HFFc6 (cell line): Measurements from ENCODE around the gene DNAJB5. TPM values are rescaled to one million over a fixed set of nuclear protein-coding genes. Genes with fewer than 3 reads are reported as not detected.
A peak's percentile ranks its signal among the peaks of the same experiment; 100 is the strongest.
"Not testable (repeated sequence)": the region's sequence is repeated elsewhere in the genome, so short reads cannot be mapped to it uniquely, and the experiment has no call there.

ENCODE experiments used
- DNase-seq: peaks from one replicate; pipeline ENCODE4 v3.0.0-alpha.2; 2018
- H3K27ac Mint-ChIP-seq: 2 replicates; pipeline ENCODE4 v1.8.0; 2020; ENCODE audit warnings: mild to moderate bottlenecking, mixed read lengths
- H3K27me3 Mint-ChIP-seq: 2 replicates; pipeline ENCODE4 v1.8.0; 2021; ENCODE audit warnings: mild to moderate bottlenecking, moderate library complexity, mixed read lengths; ENCODE audit not compliant: insufficient read depth
- H3K36me3 Mint-ChIP-seq: 2 replicates; pipeline ENCODE4 v1.8.0; 2021; ENCODE audit warnings: low read depth, mixed read lengths
- H3K4me1 Mint-ChIP-seq: 2 replicates; pipeline ENCODE4 v1.8.0; 2020; ENCODE audit warnings: low read depth, mixed read lengths
- H3K4me3 Mint-ChIP-seq: 2 replicates; pipeline ENCODE4 v1.8.0; 2020; ENCODE audit warnings: mild to moderate bottlenecking, moderate library complexity, mixed read lengths
- H3K9me3 Mint-ChIP-seq: 2 replicates; pipeline ENCODE4 v1.8.0; 2020; ENCODE audit warnings: mild to moderate bottlenecking, mixed read lengths
- total RNA-seq, 6 experiments: library from RNA; stranded (reverse); fragmentation: NEBNext Ultra II Directional; extraction: Animal tissue kit (Norgen Biotek cat#: 25700); gene quantifications; 2 replicates in 1 of 6; 3 replicates in 5 of 6; pipeline ENCODE4 v1.2.3, GENCODE V29; 2021
- TF ChIP-seq, protein P1 (sequence below): fragments of 200-600 bp; sonication (generic); IDR thresholded peaks from 2 replicates; pipeline ENCODE4 v1.5.0; 2021; ENCODE audit warnings: antibody characterized with exemption, mild to moderate bottlenecking

The DNAJB5 gene
- total RNA-seq, 6 experiments from 2014 or later, result 12.2 to 19.9 (median 16.3) TPM

DNA sequence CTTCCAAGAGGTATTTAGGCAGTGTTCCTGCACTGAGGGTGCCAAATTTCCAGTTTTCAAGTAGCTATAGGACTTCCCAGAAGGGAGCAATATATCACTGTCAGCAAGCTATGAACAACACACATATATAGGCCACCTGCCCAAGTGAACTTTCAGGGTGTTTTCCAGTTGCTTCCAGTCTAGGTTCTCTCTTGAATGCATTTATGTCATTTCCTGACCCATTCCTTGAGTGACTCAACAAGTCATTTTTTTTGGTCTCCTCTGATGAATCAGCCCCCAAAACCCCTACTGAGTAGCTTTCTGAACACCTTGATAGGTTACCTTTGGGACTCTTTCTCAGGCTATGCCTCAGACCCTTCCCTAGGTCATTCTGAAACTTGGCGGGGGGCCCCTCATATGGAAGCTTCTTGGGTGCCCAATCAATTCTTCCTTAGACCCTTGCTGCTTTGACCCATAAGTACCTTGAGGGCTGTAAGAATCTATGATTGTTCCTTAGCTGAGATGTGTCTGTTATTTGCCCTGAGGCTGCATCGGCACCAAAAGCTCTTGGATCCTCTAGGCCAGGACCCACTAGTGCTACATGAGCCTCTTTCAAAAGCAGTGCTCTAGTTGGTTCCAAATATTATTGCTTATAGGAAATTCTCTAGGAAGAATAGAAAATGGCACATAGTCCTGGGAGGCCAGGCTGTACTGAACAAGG lies 12.4 kb downstream of the DNAJB5 start:
- H3K27ac Mint-ChIP-seq, result peak overlapping the region; percentile 91
- no peak for DNase-seq
- H3K4me3 Mint-ChIP-seq, result peak overlapping the region; percentile 53; the same call in 1 of the 2 replicates
- peaks cover 7% of the 10 kb centered on the region for H3K36me3 Mint-ChIP-seq
- H3K4me1 Mint-ChIP-seq, result peaks cover 50% of the 10 kb centered on the region
- H3K27me3 Mint-ChIP-seq, result peaks cover 3% of the 10 kb centered on the region
- TF ChIP-seq, protein P1, sequence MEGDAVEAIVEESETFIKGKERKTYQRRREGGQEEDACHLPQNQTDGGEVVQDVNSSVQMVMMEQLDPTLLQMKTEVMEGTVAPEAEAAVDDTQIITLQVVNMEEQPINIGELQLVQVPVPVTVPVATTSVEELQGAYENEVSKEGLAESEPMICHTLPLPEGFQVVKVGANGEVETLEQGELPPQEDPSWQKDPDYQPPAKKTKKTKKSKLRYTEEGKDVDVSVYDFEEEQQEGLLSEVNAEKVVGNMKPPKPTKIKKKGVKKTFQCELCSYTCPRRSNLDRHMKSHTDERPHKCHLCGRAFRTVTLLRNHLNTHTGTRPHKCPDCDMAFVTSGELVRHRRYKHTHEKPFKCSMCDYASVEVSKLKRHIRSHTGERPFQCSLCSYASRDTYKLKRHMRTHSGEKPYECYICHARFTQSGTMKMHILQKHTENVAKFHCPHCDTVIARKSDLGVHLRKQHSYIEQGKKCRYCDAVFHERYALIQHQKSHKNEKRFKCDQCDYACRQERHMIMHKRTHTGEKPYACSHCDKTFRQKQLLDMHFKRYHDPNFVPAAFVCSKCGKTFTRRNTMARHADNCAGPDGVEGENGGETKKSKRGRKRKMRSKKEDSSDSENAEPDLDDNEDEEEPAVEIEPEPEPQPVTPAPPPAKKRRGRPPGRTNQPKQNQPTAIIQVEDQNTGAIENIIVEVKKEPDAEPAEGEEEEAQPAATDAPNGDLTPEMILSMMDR, result no peak
- H3K9me3 Mint-ChIP-seq, result no peaks in the 10 kb centered on the region

DNA sequence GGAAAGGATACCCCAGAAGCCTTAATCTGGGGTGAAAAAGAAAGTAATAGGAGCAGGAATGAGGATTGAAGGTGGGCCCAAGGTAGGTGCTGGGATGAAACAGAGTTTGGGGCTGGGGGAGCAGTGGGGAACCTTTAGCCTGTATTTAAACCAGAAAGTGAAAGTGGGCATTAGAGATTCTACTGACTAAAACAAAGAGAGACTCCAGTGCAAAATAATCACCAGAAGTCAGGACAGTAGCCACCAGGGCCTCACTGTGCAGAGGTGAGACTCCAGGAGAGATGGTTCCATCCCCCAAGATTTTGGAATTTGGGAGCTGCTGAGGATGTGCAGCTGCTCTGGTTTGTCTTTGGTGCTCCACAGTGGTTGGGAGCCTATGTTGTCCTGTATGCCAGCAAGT lies 13.1 kb downstream of the DNAJB5 start:
- DNase-seq, result no peak
- H3K27me3 Mint-ChIP-seq, result peaks cover 3% of the 10 kb centered on the region
- peaks cover 50% of the 10 kb centered on the region for H3K4me1 Mint-ChIP-seq
- no peak overlapping the region for H3K27ac Mint-ChIP-seq
- no peak overlapping the region for H3K4me3 Mint-ChIP-seq
- TF ChIP-seq, protein P1, result no peak
- H3K36me3 Mint-ChIP-seq, result peaks cover 3% of the 10 kb centered on the region
- no peaks in the 10 kb centered on the region for H3K9me3 Mint-ChIP-seq

DNA sequence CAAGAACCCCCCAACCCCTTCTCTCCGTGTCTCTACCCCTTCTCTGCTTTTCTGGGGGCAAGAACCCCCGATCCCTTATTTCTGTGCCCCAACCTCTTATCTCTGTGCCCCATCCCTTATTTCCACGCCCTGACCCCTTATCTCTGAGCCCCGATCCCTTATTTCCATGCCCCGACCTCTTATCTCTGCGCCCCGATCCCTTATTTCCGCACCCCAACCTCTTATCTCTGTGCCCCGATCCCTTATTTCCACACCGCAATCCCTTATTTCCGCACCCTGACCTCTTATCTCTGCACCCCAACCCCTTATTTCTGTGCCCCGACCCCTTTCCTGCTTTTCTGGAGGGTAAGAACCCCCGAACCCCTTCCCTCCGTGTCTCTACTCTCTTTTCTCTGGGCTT lies 14.8 kb downstream of the DNAJB5 start:
- H3K4me3 Mint-ChIP-seq, DNase-seq, H3K27ac Mint-ChIP-seq, H3K9me3 Mint-ChIP-seq, H3K27me3 Mint-ChIP-seq: not testable (repeated sequence)
- peaks cover 63% of the 10 kb centered on the region for H3K4me1 Mint-ChIP-seq
- H3K36me3 Mint-ChIP-seq, result peaks cover 18% of the 10 kb centered on the region

DNA sequence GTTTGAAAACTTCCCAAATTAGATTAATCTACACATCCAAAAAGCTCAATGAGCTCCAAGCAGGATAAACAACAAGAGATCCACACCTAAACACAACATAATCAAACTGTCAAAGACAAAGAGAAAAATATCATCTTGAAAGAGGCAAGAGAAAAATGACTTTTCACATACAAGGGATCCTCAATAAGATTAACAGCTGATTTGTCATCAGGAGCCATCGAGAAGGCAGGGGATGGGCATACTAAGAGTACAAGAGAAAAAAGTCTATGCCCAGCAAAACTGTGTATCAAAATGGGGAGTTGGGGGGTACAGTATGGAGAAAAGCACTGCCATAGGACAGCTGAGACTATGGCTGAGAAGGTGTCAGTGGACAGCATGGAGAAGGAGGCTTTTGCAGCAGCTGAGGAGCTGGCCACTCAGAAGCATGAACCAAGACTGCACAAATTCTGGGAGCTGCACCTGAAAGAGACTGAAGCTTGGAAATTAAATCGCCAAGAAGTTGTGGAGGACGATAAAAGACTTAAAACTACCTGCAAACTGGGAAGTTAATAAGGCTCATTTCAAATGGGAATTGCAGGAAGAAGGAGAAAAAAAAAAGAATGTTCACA lies 20.9 kb downstream of the DNAJB5 start:
- H3K4me1 Mint-ChIP-seq, result peaks cover 23% of the 10 kb centered on the region
- TF ChIP-seq, protein P1, result no peak
- peaks cover 16% of the 10 kb centered on the region for H3K9me3 Mint-ChIP-seq
- H3K27ac Mint-ChIP-seq, result no peak overlapping the region
- no peak overlapping the region for H3K4me3 Mint-ChIP-seq
- H3K27me3 Mint-ChIP-seq, result no peaks in the 10 kb centered on the region; the same call in 1 of the 2 replicates
- H3K36me3 Mint-ChIP-seq, result peaks cover 64% of the 10 kb centered on the region
- DNase-seq, result no peak

DNA sequence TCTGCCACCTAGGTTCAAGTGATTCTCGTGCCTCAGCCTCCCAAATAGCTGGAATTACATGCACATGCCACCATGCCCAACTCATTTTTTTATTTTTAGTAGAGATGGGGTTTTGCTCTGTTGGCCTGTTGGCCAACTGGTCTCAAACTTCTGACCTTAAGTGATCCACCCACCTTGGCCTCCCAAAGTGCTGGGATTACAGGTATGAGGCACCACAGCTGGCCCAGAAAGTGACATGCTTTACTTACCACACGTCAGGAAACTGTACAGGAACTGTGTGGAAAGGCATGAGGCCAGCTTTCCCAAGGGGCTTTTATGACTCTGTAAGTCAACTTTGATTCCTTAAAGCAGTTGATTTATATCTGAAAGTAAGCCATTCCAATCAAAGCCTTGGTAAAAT lies 25.0 kb downstream of the DNAJB5 start:
- no peaks in the 10 kb centered on the region; the same call in 1 of the 2 replicates for H3K27me3 Mint-ChIP-seq
- DNase-seq, result no peak
- H3K4me1 Mint-ChIP-seq, result no peaks in the 10 kb centered on the region
- no peak overlapping the region for H3K4me3 Mint-ChIP-seq
- TF ChIP-seq, protein P1, result no peak
- H3K36me3 Mint-ChIP-seq, result peaks cover 72% of the 10 kb centered on the region
- no peak overlapping the region for H3K27ac Mint-ChIP-seq
- peaks cover 32% of the 10 kb centered on the region for H3K9me3 Mint-ChIP-seq

DNA sequence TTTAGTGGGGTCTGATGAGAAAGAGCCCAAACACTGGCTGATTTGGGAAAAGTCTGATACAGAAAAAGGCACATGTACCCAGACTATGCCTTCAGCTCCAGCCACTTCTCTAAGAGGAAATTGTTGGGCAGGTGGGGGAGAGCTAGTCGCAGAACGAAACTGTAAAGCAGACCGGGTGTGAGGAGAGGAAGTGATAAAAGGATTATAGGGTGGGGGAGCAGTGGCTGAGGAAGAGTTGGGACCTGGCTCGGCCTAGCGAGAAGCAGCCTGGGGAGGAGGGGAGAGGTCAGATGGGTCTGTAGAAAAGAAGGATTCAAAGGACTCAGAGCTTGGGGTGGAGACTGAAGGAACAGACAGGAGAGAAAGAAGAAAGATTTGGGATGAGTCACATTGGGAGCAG lies 33.9 kb downstream of the DNAJB5 start:
- Mint-ChIP-seq H3K36me3 (peaks cover 60% of the 10 kb centered on the region), H3K9me3 (peaks cover 13% of the 10 kb centered on the region), H3K4me1 (peaks cover 42% of the 10 kb centered on the region)
- not testable (repeated sequence) for H3K27ac Mint-ChIP-seq, H3K4me3 Mint-ChIP-seq, DNase-seq, H3K27me3 Mint-ChIP-seq
